HG03060 (cell line): ENCODE results near the gene GRIP2.

Source experiments
- ATAC-seq: cut with Tn5 transposase; IDR thresholded peaks from one replicate; pipeline ENCODE4 v1.9.1; 2021; ENCODE audit warnings: low read depth, moderate number of reproducible peaks; ENCODE audit not compliant: unreplicated experiment

The GRIP2 gene

DNA sequence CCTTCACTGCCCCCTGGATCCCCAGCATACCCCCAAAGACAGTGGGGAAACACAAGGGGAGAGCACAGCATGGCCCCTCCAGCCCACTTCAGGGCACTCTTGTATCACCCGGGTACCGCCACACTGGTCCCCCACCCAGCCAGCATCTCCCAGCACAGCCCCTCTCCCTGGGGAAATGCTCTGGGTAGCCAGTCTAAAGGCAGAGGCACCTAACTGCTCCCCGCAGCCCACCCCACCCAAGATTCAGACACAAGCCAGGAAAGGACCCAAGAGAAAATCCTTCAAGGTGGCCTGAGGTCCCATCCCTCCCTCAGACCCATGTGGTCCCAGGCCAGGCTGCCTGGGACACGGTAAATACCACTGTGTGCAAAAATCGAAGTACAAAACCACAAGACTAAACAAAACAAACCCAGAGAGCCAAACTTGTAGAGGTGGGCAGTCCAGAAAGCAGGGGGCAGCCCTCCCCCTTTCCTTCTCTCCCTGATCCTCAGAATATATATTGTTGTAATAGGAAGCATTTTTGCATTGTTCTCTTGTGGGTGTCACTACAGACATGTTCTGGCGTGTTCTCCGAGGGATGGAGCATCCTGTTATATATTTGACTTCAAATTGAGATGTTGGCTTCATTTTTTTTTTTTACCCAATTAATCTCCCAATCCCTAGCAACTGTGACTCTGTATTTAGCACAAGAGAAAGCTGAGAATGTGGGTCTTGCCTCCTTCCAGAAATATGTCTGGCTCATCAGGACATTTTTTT is 51.7 kb downstream of the GRIP2 start:
- ATAC-seq: no peak

DNA sequence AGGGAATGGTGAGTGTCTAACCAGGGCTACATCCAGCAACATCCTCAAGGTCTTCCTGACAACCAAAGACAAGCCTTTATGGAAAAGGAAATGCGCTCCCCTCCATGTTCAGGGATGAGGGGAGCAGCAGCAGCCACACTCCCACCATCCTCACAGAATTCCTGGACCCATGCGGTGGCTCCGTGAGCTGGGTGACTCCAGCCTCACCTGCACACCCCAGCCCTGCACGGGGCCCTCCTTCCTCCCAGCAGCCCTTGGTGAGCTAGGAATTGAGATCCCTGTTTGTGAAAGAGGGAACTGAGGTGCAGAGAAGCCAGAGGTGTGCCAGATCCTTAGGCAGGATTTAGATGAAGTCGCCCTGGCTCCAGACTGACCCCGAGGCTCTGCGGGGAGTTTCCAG is 52.3 kb downstream of the GRIP2 start:
- no peak for ATAC-seq

DNA sequence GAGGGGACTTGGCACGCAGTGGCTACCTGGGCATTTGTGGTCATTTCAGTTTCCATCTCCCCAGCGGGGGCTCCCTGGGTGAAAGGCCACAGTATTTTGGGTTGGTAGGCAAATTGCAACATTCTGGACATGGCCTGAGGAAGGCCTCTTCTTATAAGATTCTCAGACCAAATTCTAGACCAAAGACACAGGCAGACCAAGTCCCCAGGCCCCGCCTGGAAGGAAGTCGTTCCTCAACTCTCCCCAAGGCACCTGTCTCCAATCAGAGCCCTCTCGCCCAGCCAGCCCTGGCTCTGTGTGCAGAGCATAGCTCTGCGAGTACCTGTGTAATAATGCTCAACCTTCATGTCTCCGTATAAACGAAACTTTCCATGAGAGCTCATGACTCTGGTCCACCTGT is 53.1 kb downstream of the GRIP2 start:
- no peak for ATAC-seq

DNA sequence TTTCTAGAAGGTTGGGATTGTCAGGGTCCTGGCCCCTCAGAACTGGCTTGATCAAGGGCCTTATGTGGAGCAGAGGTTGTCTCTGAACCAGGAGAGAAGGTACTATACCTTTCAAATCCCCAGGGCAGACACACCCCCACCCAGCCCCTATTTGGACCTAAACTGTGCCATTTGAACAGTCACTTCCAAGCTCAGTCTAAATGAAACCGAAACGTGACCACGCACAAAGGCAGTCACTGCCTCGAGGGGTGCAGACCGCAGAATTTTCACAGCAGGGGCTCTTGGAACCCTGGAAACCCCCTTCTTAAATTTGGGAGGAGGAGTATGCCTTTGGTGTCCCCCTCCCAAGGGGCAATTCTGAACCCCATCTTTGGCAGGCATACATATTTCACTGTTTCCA is 53.7 kb downstream of the GRIP2 start:
- ATAC-seq: no peak

DNA sequence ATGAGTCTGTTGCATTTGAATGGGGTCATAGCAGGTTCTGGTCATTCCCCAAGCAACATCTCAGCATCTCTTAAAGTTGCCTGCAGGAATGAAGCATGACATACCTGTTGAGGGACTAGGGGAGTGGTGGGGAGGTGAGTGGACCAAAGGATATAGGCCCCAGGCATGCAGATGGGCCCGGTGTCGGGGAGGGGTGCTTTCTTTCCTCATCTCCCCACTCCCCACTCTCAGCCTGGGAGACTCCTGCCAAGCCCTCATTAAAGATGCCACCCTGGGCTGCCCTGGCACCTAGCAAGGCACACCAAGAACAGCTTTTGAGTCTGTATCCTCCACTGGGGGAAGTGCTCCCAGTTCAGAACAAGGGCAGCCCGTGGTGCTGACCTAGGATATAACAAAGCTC is 54.2 kb downstream of the GRIP2 start:
- ATAC-seq: no peak

DNA sequence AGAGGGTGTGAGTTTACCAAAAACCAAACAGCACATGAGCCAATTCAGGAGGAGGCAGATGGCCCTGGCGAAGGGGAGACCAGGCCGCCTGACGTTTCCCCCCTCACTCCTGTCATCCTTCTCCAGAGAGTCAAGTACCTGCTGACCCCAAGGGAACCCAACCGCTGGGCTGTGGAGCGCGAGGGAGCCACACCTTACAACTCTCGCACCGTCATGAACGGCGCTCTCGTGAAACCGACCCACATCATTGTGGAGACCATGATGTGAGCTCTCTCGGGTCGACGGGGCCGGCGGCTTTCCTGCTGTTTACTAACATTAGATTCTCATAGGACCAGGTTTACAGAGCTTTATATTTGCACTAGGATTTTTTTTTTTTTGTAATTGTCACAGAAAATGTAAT is 55.4 kb downstream of the GRIP2 start:
- ATAC-seq: no peak

DNA sequence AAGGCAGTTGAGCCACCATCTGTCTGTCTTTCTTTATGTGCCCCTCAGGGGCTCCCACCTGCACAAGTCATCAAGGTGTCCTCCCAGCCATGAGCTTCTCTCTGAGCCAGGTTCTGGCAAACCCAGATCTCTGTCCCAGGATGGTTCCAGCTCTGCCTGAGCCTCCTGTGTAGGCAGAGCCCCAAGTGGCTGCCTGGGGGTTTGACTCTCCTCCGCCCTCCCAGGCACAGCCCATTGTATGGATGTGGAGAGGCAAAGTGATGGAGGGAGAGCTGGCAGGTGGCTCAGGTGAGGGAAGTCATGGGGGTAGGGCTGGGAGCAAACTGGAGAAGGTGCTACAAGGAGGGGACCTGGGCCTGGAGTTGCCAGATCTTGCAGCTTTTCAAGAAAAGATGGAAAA is 56.9 kb downstream of the GRIP2 start:
- ATAC-seq: no peak

DNA sequence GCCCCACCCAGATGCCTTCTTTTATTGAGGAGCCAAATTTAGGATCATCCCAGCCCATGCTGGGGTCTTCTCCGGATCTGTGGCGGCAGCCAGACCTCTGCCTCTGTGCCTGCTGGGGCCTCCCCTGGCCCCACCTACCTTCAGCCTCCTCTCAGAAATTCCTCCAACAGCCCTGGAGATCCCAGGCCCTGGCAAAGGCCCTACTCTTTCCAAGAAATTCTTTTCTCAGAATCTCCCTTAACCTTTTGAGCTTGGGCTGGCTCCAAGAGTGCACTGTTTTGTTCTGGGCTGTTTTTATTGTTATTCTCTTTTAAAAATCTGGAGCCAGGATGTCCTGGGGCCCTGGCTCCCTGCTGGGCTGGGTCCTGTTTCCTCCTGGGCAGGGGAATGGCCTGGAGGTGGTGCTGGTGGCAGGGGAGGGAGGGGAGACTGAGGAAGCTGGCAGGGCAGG is 57.8 kb downstream of the GRIP2 start:
- no peak for ATAC-seq

DNA sequence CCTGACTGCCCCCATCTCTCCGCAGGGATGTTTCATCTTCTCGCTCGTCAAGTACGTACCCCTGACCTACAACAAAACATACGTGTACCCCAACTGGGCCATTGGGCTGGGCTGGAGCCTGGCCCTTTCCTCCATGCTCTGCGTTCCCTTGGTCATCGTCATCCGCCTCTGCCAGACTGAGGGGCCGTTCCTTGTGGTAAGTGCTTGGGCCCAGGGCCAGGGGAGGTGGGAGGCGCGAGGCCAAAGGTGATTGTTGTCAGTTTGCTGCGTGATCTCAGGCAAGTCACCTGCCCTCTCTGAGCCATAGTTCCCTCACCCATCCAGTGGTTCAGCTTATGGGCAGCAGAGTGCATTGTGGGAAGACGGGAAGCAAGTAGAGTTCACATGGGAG is 58.5 kb downstream of the GRIP2 start:
- ATAC-seq: no peak

DNA sequence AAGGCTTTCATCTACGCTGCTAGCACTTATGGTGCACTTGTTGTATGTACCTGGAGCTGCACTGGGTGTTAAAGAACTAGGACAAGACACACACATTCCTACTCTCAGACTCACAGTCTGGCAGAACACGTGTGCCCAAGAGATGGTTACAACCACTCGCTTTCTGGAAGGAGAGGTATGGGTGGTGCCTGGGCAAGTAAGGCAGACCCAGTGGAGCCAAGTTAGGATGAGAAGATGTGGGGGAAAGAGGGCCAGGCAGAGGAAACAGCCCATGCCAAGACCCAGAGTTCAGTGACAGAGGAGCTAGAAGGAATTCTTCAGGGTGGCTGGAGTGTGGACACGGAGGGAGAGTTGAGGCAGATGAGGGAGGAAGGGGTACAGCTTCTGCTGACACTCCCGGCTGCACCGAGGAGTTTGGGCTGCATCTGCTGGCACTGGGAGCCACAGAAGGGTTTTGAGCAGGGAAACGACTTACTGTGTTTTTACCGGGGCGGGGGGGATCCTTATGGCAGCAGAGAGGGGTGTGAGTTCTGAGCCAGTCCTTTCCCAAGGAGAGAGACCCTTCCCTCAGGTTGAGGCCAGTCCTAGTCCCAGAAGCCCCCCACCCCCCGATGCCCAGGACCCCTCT is 59.0 kb downstream of the GRIP2 start:
- ATAC-seq: no peak

DNA sequence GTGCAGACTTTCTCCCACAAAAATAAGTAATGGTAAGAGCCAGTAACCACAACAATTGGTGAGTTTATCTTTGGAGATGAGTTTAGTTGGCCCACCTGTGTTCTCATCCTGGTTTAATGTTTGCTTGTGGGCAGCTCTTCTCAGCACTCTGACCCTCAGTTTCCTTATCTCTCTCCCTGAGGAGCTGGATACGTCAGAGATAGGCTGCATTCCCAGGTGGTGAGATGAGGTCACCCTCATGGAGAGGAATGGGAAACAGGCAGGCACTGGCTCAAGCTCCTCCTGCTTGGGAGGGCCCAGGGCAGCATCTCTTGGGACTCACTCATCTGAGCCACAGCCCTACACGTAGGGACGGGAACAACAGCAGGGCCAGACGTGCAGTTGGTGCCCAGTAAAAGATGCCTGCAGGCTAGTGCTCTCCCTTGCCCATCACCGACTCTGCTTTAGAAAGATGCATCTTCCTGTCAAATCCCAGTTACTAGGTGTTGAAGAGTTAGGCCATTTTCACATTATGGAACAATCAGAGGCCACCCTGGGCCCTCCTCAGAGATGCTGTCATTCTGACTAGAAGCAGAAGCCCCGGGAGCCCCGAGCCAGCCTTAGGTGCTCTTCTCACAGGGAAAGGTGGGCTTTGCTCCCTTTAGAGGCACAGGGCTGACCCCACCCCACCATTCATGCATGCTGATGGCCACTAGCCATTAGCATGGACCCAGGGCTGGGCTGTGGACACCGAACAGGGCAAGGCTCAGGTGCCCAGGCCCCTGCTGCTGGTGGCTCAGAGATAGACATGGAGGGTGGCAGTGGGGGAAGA is 59.7 kb downstream of the GRIP2 start:
- ATAC-seq: no peak

DNA sequence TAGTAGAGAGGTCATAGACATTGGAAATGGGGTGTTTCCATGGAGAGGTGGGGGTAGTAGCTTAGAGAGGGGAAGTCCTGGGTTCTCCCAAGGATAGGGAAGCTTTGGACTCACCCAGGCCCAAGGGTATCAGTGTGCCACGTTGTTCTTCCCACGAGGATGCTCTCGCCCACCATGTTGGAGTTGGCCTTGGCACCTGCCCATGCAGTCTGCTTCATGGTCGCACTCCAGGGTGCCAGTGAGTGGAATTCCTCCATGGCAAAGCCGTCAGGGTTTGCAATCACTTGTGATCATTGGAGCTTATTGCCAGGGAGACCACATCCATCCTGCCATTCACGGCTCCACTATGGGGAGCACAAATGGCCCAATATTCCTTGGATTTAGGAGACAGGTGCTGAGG is 60.6 kb downstream of the GRIP2 start:
- no peak for ATAC-seq

DNA sequence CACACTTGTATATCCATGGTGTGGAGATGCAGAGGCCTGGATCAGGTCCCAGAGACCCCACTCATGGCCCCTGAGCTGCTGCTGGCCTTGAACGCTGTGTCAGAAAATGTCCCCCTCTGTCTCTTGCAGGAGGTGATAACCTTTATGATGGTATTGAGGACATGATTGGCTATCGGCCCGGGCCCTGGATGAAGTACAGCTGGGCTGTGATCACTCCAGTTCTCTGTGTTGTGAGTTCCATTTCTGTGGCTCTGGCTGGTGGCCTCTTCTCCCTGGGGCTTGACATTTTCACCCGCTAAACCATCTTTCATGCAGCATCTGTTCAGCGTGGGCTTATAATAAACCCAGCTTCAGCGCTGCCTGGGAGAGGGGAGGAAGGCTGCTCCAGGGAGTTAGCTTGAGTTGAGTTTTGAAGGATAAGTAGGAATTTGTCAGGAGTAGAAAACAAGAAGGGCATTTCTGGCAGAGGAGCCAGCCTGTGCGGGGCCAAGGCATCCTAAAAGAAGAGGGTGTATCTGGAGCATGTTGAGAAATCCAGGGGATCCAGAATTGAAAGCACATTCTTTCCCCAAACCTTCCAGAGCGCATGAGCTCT is 61.1 kb downstream of the GRIP2 start:
- no peak for ATAC-seq

DNA sequence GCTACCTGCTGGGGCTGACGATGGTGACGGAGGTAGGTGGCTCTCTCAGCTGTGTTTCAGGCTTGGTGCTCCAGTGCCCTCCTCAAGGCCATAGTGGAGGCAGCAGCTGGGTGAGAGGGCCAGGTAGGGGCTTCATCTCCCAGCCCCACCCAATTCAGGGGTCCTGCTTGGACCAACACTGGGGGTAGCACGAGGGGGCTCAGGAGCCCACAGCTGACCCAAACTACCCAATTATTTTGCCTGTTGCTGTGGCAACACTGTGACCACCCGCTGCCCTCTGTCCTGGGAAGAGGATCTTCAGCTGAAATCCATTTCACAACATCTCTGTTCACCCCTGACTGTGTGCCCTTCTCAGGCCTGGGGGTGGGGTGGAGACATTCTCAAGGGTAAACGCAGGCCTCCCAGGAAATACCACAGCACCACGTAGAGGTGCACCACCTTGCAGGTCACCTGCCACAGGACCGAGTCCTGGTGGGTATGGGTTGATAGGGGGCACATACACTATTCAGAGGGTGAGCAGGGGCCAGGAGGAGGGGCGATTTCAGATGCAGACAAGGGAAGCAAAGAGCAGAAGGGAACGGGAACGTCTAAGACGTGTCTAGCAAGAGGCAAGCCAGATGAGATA is 62.7 kb downstream of the GRIP2 start:
- ATAC-seq: no peak

DNA sequence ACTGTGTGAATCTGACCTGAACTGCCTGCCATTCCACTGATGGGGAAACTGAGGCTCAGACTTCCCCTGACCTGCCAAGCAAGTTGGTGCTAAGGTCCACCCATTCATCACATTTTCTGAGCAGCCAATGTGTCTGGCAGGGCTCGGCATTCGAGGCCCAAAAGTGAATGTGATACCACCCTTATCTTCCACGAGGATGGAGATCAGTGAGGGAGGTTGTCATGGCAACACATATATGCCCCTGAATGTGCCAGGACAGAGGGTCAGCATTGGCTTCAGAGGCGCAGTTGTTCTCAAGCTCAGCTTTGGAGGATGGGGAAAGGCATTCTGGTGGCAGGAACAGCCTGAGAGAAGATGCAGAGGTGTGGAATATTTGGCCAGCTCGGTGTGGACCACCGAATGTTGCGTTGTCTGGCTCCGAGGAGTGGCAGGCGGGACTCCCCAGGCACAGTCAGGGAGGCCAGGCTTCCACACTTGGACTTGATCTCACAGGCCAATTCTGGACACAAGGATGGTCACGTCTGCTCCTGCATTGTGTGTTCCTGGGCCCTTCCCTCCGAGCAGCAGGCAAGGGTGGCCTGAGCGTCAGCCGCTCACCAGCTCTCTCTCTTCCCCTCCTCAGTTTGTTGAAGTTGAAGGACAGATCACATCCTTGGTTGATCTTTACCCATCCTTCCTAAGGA is 63.4 kb downstream of the GRIP2 start:
- no peak for ATAC-seq

DNA sequence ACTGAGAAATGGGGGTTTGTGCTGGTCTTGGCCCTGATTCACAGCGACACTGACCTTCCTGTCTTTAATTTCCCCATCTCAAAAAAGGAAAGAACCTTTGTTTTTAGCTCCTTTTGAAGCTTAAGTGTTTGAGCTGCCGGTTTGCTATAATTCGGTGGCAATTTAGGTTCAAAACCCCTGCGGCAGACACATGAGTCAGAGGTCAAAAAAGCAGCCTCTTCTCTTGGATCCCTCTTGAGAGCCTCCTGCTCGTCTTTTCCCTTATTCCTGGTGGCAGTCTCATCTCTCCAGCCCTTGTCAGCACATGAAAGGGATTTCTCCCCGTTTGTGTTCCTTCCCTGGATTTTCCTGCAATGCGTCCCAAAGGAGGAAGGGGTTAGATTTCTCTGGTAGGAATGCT is 64.5 kb downstream of the GRIP2 start:
- no peak for ATAC-seq

DNA sequence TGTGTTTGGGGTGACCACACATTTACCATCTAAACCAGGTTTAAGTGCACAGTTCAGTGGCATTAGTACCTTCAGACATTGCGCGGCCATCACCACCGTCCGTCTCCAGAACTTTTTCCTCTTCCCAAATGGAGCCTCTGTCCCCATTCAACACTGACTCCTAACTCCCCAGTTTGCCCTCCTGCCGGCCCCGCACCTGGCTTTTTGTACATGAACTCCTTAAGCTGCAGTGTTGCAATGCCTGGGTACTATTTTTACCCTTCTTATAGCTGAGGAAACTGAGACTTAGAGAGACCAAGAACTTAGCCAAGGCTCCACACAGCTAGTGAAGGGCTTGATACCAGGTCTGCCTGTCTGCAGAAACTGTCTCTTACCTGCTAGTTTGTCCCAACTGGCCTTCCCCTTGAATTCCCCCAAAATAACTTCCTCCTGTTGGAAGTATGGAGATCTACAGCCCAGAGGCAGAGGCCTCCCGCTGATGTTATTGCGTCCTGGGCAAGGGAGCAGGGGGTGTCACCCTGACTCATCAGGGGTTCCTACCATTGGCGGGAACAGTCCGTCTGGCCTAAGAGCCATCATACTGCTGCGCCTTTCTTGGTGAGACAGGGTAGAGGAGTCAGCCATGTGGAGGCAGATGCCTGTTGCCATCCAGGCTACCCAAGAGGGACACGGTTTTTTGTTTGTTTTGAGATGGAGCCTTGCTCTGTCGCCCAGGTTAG is 65.6 kb downstream of the GRIP2 start:
- ATAC-seq: no peak

DNA sequence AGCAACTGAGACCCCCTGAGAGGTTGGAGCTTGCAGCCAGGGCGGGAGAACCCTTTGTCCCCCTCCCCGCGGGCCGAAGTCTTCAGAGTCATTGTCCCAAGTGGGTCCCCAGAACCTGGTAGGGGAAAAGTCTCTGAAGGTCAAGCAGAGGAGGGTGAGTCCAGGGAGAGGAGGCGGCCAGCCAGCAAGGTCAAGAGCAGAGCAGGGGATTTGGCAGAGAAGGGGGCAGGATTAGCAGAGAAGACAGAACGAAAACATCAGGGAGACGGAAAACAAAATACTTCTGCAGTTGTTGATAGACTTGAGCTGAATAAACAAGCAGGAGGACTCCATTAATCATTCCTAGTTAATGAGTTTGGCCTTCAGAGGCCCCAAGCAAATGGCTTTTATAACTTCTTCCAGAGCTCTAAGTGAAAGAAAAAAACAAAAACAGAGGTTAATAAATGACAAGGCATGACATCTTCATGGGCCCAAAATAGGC is 66.7 kb downstream of the GRIP2 start:
- ATAC-seq: no peak
